HG02970 (cell line): Measurements from ENCODE around the gene TGFB1.
"Not testable (repeated sequence)": the region's sequence is repeated elsewhere in the genome, so short reads cannot be mapped to it uniquely, and the experiment has no call there.

ENCODE experiments used
- ATAC-seq: cut with Tn5 transposase; IDR thresholded peaks from one replicate; pipeline ENCODE4 v1.9.1; 2021; ENCODE audit warnings: mild to moderate bottlenecking, moderate library complexity, moderate number of reproducible peaks; ENCODE audit not compliant: unreplicated experiment, low FRiP score

TGFB1 gene

DNA sequence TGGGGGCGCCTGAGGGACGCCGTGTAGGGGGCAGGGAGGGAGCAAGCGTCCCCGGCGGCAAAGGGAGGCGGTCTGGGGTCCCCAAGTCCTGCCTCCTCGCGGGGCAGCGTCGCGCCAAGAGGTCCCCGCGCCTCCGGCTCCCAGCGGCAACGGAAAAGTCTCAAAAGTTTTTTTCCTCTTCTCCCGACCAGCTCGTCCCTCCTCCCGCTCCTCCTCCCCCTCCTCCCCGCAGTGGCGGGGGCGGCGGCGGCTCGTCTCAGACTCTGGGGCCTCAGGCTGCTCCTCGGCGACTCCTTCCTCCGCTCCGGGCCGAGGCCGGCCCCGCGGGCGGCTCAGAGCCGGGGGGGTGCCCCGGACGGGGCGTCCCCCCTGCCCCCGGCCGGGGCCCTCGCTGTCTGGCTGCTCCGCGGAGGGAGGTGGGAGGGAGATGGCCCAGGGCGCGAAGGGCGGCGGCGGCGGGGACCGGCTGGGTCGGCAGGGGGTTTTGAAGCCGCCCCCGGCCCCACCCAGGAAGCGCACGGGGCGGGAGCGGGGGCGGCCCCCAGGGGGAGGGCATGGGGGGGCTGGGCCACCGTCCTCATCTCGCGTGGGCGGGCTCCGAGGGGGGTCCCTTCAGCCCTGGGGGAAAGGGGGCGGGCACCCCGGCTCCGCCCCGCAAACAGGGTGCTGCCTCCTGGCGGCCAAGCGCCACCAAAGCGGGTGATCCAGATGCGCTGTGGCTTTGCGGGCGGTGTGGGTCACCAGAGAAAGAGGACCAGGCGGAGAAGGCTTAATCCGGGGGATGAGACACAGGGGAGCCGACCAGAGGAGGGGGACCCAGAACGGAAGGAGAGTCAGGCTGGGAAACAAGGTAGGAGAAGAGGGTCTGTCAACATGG lies at the start of gene TGFB1:
Gene TGFB1, minus strand, starts transcription at position 457 of the 877 bp plus-strand sequence. CDS start 878 bp downstream, outside the sequence.
- ATAC-seq = peak; percentile 42

DNA sequence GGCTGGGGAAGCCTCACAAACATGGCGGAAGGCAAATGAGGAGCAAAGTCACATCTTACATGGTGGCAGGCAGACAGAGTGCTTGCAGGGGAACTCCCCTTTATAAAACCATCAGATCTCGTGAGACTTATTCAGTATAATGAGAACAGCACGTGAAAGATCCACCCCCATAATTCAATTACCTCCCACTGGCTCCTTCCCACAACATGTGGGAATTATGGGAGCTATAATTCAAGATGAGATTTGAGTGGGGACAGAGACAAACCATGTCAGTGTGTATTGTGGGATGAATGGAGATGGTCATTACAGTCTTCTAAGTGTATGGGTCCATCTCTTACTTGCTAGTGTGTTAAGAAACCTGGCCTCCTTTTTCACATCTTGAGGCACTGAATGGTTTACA lies 48.3 kb upstream of the TGFB1 start:
- no peak for ATAC-seq

GRCh38 chr19:41401483-41401882 lies 47.8 kb upstream of the TGFB1 start:
- no peak for ATAC-seq

DNA sequence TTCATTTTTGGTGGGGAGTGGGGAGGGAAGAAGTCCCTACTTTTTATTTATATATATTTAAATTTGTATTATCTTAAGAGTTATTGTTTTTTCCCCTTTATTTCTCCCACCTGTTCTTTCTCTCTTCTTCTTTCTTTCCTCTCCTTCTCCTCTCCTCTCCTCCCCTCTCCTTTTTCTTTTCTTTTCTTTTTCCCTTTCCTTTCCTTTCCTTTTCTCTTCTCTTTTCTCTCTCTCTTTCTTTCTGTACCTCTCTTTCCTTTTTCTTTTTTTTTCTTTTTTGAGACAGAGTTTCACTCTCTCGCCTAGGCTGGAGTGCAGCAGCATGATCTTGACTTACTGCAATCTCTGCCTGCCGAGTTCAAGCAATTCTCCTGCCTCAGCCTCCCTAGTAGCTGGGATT lies 45.8 kb upstream of the TGFB1 start:
- no peak for ATAC-seq

DNA sequence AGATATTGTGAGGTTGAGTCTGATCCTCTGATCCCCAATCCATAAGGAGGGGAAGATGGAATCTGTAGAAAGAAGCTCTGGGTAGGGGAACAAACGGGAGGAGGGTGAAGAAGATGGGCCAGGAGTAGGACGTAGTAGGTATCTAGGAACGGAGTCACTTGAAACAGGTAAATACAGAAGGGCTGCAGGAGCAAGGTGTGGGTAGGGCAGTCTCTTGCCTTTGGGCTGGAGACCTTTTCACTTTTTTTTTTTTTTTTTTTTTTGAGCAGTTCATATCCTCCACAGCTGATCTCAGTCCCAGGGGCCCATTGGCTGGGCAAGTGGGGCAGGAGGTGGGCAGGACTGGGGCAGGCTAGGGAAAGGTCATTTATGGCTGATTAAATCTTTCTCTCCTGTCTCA lies 45.4 kb upstream of the TGFB1 start:
- ATAC-seq = no peak

GRCh38 chr19:41398598-41398997 lies 44.9 kb upstream of the TGFB1 start:
- ATAC-seq = no peak

- ATAC-seq = no peak
Observed at GRCh38 chr19:41398050-41398418, 44.3 kb upstream of the TGFB1 start.

GRCh38 chr19:41397086-41398049 lies 43.6 kb upstream of the TGFB1 start, which contains the start of the genes BCKDHA and EXOSC5:
Gene BCKDHA (plus strand): TSS chr19:41397818. CDS start chr19:41397828, 10 bp downstream.
Gene EXOSC5 (minus strand): TSS chr19:41397359. CDS start chr19:41397328, 31 bp downstream.
- peak; percentile 90 for ATAC-seq

DNA sequence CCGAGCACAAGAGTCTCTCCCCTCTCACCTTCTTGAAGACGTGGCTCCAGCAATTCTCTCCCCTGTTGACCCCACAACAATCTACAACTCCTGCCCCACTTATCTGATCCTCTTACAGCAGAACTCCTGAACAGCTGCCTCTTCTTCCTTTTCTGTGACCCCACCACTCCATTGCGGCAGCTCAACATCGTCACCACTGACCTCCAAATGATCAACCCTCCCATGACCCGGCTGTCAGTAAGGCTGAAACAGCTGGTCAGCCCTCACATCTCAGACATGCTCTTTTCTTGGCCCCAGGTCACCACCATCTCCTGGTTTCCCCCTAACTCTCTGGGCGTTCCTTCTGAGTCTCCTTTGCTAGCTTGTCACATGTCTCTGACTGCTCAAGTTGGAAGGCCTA lies 41.6 kb upstream of the TGFB1 start:
- ATAC-seq = no peak

DNA sequence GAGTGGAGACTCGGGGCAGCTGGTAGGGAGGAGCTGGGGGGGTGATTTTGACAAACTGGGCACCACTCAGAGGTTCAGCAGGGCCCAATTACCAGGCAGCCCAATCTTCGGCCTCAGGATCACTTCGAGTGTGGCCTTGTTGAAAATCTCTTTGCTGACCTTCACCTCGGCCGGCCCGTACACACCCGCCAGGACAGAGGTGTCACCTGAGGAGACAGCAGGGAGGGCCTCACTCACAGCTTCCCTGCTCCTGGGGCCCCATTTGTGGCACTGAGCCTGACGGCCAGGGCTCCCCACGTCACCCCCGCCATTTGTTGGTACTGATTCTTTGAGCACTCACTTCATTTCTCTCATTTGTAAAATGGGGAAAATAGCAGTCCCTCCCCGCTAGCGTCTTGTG lies 39.1 kb upstream of the TGFB1 start:
- ATAC-seq = no peak

GRCh38 chr19:41391618-41392017 lies 37.9 kb upstream of the TGFB1 start:
- no peak for ATAC-seq

DNA sequence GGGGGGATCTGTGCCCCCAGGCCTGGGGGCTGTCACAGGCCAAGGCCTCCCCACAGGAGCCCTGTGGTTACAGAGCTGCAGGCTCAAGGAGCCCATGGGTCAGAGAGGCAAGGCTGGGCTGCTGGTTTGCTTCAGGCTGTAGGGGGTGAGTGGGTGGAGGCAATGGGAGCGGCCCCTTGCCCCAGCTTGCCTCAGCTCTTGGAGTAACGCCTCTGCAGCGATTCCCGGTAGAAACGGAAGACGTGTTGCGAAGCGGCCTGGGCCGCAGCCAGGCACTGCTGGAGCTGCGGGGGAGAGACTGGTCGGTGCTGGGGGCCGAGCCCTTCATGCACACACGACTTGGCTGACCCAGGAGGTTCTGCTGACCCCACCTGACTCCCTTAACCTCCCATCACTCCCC lies 32.7 kb upstream of the TGFB1 start:
- ATAC-seq = no peak

GRCh38 chr19:41384351-41384750 lies 30.6 kb upstream of the TGFB1 start:
- ATAC-seq = no peak

DNA sequence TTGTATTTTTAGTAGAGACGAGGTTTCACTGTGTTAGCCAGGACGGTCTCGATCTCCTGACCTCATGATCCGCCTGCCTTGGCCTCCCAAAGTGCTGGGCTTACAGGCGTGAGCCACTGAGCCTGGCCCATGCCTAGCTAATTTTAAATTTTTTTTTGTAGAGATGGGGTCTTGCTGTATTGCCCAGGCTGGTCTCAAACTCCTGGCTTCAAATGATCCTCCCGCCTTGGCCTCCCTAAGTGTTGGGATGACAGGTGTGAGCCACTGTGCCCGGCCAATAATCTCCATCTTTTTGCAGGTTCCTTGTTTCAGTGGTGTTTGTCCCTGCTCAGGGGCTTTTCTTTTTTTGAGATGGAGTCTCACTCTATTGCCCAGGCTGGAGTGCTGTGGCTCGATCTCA lies 27.8 kb upstream of the TGFB1 start:
- ATAC-seq = not testable (repeated sequence)

DNA sequence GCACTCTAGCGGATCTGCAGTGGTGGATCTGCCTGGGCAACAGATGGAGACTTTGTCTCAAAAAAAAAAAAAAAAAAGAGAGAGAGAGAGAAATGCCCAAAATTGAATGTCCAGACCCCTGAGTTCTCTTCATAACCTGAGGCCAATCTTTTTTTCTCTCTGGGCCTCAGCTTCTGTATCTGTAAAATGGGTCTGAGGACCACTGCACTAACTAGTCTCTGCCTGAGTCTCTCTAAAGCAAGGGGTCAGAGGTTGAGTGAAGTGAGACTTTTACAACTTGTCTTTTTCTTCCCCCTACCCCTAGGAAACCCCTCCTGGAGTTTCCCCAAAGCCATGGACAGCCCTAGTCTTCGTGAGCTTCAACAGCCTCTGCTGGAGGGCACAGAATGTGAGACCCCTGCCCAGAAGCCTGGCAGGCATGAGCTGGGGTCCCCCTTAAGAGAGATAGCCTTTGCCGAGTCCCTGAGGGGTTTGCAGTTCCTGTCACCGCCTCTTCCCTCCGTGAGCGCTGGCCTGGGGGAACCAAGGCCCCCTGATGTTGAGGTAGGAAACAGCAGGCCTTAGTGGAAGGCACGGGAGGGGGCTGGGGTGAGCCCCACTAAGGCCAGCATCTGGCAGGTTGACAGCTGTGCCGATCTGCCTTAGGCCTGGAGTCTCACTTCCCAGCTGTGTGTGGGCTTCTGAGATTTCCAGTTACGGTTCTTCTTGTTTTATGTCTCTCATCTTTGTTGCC lies 24.4 kb upstream of the TGFB1 start:
- ATAC-seq = no peak

GRCh38 chr19:41376998-41377365 lies 23.3 kb upstream of the TGFB1 start:
- no peak for ATAC-seq

DNA sequence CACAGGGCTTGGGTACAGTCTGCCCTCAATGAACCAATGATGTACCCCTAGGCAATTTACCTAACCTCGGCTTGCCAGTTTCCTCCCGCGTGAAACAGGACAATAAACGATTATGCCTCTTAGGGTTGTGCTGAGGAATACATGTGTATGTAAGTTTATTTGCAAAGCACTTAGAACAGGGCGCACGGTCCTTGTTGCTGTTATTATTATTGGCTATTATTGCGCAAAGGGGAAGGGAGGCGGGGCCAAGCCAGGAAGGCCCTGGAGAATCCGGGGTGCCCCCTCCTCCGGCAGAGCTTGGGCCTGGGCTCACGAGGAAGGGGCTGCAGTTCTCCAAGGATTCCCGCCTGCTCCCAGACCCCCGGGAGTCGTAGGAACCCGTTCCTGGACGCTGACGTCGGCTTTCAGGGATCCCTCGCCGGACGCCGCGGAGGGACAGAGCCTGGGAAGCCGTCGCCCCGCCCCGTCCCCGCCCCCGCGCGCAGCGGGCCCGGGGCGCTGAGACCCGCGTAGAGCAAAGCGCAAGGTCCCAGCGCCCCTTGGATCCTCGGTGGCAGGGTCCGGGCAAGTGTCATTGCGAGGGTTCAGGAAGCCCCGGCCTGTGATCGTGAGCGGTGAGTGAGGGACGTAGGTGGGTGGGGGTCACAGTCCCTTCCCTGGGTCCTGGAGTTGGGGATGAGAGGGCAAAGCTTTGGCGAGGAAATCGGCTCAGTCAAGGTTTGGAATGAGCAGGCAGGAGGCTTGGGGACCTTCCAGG lies 22.7 kb upstream of the TGFB1 start, which contains the start of gene TMEM91:
Gene TMEM91, plus strand, starts transcription at position 293 of the 757 bp plus-strand sequence. CDS start 1,777 bp downstream, outside the sequence.
- no peak for ATAC-seq

- no peak for ATAC-seq
Observed at GRCh38 chr19:41373993-41374392, 20.3 kb upstream of the TGFB1 start.

GRCh38 chr19:41372501-41372900 lies 18.8 kb upstream of the TGFB1 start:
- ATAC-seq = no peak

GRCh38 chr19:41371541-41371940 lies 17.8 kb upstream of the TGFB1 start:
- no peak for ATAC-seq
